PC-3 (cell line): ENCODE measurements around the gene SALL2. TPM values are rescaled to one million over a fixed set of nuclear protein-coding genes. Genes with fewer than 3 reads are reported as not detected.

Experiments
- ATAC-seq: fragments of 200-7000 bp; cut with Tn5 transposase; 2 replicates; pipeline ENCODE4 v1.9.1; 2020; ENCODE audit warnings: mild to moderate bottlenecking, moderate library complexity
- BruUV-seq: library from RNA; stranded (reverse); fragments of 400-500 nt; replicated peaks from 2 replicates; lab custom pipeline; 2021; lab: Mats Ljungman, UMichigan
- CTCF ChIA-PET: fragments of 300-600 bp; sonication (Branson Sonifier 250); formaldehyde crosslinking; loops from one replicate; lab custom pipeline; 2022; ENCODE audit warnings: antibody characterized with exemption; lab: Charles Lee
- POLR2A ChIA-PET: fragments of 300-600 bp; sonication (Branson Sonifier 250); formaldehyde crosslinking; loops from one replicate; lab custom pipeline; 2022; ENCODE audit warnings: antibody characterized with exemption; ENCODE audit not compliant: unreplicated experiment; lab: Charles Lee
- DNase-seq: peaks from one replicate; pipeline ENCODE4 v3.0.0-alpha.2; 2015
- H2AFZ ChIP-seq: fragments of 300-600 bp; sonication (generic); 2 replicates; pipeline ENCODE4 v1.6.0; 2016; ENCODE audit warnings: antibody characterized with exemption, low read length
- H3F3A ChIP-seq: fragments of 300-600 bp; sonication (generic); one replicate; pipeline ENCODE4 v1.6.0; 2017; ENCODE audit warnings: antibody characterized with exemption, low read length, control low read depth, mild to moderate bottlenecking; ENCODE audit not compliant: unreplicated experiment
- H3K27ac ChIP-seq: fragments of 300-600 bp; sonication (generic); 2 replicates; pipeline ENCODE4 v1.5.1; 2016; ENCODE audit warnings: mild to moderate bottlenecking, low read length
- H3K27me3 ChIP-seq: fragments of 300-600 bp; sonication (generic); 2 replicates; pipeline ENCODE4 v1.6.1; 2016; ENCODE audit warnings: low read length, mixed read lengths
- H3K36me3 ChIP-seq: fragments of 300-600 bp; sonication (generic); 2 replicates; pipeline ENCODE4 v1.6.1; 2016; ENCODE audit warnings: low read depth, mixed run types, low read length, mixed read lengths
- H3K4me1 ChIP-seq: fragments of 300-600 bp; sonication (generic); 2 replicates; pipeline ENCODE4 v1.5.1; 2016; ENCODE audit warnings: low read length; ENCODE audit not compliant: insufficient read depth
- H3K4me2 ChIP-seq: fragments of 300-600 bp; sonication (generic); 2 replicates; pipeline ENCODE4 v1.6.0; 2016; ENCODE audit warnings: low read length
- H3K4me3 ChIP-seq: fragments of 300-600 bp; sonication (generic); 2 replicates; pipeline ENCODE4 v1.5.1; 2016; ENCODE audit warnings: mild to moderate bottlenecking, low read length, mixed read lengths
- H3K79me2 ChIP-seq: fragments of 300-600 bp; sonication (generic); 2 replicates; pipeline ENCODE4 v1.6.1; 2017; ENCODE audit warnings: low read length, mixed read lengths
- H3K9ac ChIP-seq: fragments of 300-600 bp; sonication (generic); 2 replicates; pipeline ENCODE4 v1.6.0; 2016; ENCODE audit warnings: mild to moderate bottlenecking, low read length
- H3K9me2 ChIP-seq: fragments of 300-600 bp; sonication (generic); replicated peaks from 2 replicates; pipeline ENCODE4 v1.6.1; 2016; ENCODE audit warnings: mixed run types, low read length, mixed read lengths
- H3K9me3 ChIP-seq: fragments of 300-600 bp; sonication (generic); 2 replicates; pipeline ENCODE4 v1.6.1; 2016; ENCODE audit warnings: low read length, mixed read lengths
- H4K20me1 ChIP-seq: fragments of 300-600 bp; sonication (generic); 2 replicates; pipeline ENCODE4 v1.6.1; 2016; ENCODE audit warnings: low read length, mixed read lengths
- EZH2 ChIP-seq: fragments of 300-600 bp; sonication (generic); IDR thresholded peaks from one replicate; pipeline ENCODE4 v1.6.1; 2017; ENCODE audit warnings: antibody characterized with exemption, mild to moderate bottlenecking, low read length; ENCODE audit not compliant: unreplicated experiment
- EZH2phosphoT487 ChIP-seq: fragments of 300-600 bp; sonication (generic); IDR thresholded peaks from 2 replicates; pipeline ENCODE4 v1.6.1; 2018; ENCODE audit warnings: mild to moderate bottlenecking, antibody characterized with exemption, low read length, borderline replicate concordance
- intact Hi-C: fragments of 100-400 bp; cut with micrococcal nuclease; formaldehyde crosslinking; loops from 2 replicates; pipeline ENCODE4 v1.9.0; 2023
- total RNA-seq: library from RNA; depleted of rRNA; stranded (reverse); fragments of >200 nt; gene quantifications from 2 replicates; pipeline ENCODE4 v1.2.3, GENCODE V29; 2014
- TF ChIP-seq, protein P1 (sequence below): fragments of 300-600 bp; sonication (generic); conservative IDR thresholded peaks from 2 replicates; pipeline ENCODE4 v1.5.1; 2017; ENCODE audit warnings: antibody characterized with exemption, low read depth, mild to moderate bottlenecking, low read length

SALL2 gene
- total RNA-seq, 1 experiment from 2014 or later, result 4.1 TPM

DNA sequence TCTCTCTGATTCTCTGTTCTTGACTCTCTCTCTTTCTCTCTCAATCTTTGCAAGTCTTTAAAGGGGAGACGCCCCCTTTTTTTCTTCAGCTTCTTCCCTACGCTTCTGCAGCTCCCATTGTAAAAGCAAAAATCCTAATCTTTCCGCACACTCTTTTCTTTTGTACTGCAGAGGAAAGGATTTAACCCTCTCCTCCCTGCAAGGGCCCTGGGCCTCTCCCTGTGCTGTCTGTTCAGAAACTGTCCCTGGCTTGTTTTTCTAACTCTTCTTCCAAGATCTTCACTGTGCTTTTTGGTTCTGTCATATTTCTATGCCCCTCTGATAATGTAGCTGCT, 10.9 kb upstream of the SALL2 start:
- Histone ChIP-seq H3K9me3 (no peaks in the 10 kb centered on the region), H3K4me2 (no peak overlapping the region), H3K9ac (no peak overlapping the region), H4K20me1 (no peaks in the 10 kb centered on the region), H3K36me3 (no peaks in the 10 kb centered on the region), H3K79me2 (no peaks in the 10 kb centered on the region), H3F3A (no peaks in the 10 kb centered on the region), H3K4me3 (no peak overlapping the region), H3K27me3 (peaks cover 45% of the 10 kb centered on the region), H3K4me1 (no peaks in the 10 kb centered on the region), H3K27ac (no peak overlapping the region), H2AFZ (no peak overlapping the region), H3K9me2 (no peaks in the 10 kb centered on the region)
- intact Hi-C loops, result no loop called here
- TF ChIP-seq, protein P1, sequence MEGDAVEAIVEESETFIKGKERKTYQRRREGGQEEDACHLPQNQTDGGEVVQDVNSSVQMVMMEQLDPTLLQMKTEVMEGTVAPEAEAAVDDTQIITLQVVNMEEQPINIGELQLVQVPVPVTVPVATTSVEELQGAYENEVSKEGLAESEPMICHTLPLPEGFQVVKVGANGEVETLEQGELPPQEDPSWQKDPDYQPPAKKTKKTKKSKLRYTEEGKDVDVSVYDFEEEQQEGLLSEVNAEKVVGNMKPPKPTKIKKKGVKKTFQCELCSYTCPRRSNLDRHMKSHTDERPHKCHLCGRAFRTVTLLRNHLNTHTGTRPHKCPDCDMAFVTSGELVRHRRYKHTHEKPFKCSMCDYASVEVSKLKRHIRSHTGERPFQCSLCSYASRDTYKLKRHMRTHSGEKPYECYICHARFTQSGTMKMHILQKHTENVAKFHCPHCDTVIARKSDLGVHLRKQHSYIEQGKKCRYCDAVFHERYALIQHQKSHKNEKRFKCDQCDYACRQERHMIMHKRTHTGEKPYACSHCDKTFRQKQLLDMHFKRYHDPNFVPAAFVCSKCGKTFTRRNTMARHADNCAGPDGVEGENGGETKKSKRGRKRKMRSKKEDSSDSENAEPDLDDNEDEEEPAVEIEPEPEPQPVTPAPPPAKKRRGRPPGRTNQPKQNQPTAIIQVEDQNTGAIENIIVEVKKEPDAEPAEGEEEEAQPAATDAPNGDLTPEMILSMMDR, result no peak
- TF ChIP-seq EZH2phosphoT487 (no peak), EZH2 (no peak)
- DNase-seq, result no peak
- CTCF ChIA-PET, result no interaction called here
- POLR2A ChIA-PET, result no interaction called here
- BruUV-seq, result no TSS peak
- no peak for ATAC-seq

DNA sequence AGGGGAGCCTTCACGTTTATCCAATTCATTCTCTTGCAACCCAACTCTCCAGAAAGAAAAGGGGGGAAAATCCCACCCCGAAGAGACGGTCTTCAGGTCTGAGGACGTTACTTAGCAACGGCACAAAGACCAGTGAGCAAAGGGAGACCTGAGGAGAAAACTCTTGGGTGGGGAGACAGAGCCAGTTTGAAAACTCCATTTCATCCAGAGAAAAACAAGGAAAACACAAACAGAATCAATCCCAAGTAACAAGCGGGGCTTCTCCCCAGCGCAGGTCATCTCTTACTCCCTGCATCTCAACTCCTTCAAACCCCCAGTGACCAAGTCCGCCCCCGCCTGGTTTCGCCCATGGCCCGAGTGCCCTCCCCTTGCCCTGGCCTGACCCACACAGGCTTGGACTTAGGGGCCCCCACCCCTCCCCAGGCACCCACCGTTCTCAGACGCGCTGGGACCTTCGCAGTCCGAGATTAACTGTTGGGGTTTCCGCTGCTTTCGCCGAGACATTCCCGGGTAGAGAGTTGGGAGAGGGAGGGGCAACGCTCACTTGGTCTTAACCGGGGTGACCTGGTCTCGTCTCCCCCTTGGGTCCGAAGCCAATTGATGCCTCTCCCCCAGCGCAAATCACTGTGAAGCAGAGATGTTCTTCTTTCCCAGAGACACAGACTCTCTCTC, 10.4 kb upstream of the SALL2 start:
- Histone ChIP-seq H3K4me3 (no peak overlapping the region), H3K27me3 (peaks cover 45% of the 10 kb centered on the region), H3K27ac (no peak overlapping the region), H3K36me3 (no peaks in the 10 kb centered on the region), H3K79me2 (no peaks in the 10 kb centered on the region), H3K4me2 (no peak overlapping the region), H3K9me3 (no peaks in the 10 kb centered on the region), H2AFZ (no peak overlapping the region), H3K9ac (no peak overlapping the region), H4K20me1 (no peaks in the 10 kb centered on the region), H3K9me2 (no peaks in the 10 kb centered on the region), H3F3A (no peaks in the 10 kb centered on the region), H3K4me1 (no peaks in the 10 kb centered on the region)
- ChIA-PET POLR2A (no interaction called here), CTCF (no interaction called here)
- no TSS peak for BruUV-seq
- DNase-seq, result no peak
- intact Hi-C loops, result no loop called here
- ATAC-seq, result no peak
- TF ChIP-seq EZH2 (no peak), EZH2phosphoT487 (no peak)
- TF ChIP-seq, protein P1, result no peak

DNA sequence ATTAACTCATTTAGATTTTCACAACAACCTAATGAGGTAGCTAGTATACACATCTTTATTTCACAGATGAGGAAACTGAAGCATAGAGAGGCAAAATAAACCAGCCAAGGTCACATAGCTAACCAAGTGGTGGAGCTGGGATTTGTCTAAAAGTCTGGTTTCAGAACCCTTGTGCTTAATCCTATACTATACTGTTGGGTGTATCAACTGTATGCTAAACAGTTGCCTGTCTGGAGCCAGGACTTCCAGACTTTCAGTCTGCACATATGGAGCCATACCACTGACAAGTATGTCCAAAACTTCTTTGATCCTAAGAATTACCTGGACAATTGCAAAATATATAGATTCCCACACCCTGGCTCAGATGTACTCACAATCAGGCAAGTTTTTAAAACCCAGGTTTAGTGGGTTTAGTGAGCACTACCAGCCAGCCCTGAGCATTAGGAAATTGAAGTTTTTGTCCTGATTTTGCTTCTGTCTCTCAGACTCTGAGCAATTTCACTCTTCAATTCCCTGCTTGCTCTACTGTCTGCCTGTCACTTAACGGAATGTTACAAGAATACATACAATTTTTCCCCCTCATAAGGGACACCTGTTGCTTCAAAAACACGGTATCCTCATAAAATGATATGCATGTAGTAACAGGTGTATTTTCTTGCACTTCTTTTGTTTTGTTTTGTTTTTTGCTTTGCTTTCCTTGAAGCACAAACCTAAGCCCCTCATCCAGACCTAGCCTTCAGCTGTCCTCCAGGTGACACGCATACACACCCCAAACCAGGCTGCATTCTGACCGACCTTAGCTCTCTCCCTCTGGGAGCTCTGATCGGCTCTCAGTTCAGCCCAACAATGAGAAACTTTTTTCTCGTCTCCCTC, 9.6 kb upstream of the SALL2 start:
- no TSS peak for BruUV-seq
- no peak overlapping the region for H2AFZ ChIP-seq
- CTCF ChIA-PET, result no interaction called here
- no peaks in the 10 kb centered on the region for H3K4me1 ChIP-seq
- DNase-seq, result no peak
- H3K9ac ChIP-seq, result no peak overlapping the region
- ATAC-seq, result no peak
- no peak overlapping the region for H3K4me2 ChIP-seq
- H3K9me3 ChIP-seq, result no peaks in the 10 kb centered on the region
- H3K36me3 ChIP-seq, result no peaks in the 10 kb centered on the region
- no peak overlapping the region for H3K27ac ChIP-seq
- peaks cover 45% of the 10 kb centered on the region for H3K27me3 ChIP-seq
- H3K9me2 ChIP-seq, result no peaks in the 10 kb centered on the region
- TF ChIP-seq EZH2 (no peak), EZH2phosphoT487 (no peak)
- TF ChIP-seq, protein P1, result no peak
- intact Hi-C loops, result no loop called here
- H4K20me1 ChIP-seq, result no peaks in the 10 kb centered on the region
- no peaks in the 10 kb centered on the region for H3F3A ChIP-seq
- no peak overlapping the region for H3K4me3 ChIP-seq
- H3K79me2 ChIP-seq, result no peaks in the 10 kb centered on the region
- POLR2A ChIA-PET, result no interaction called here
